GM23248 (cell line): ENCODE results near the gene MMP3. TPM values are rescaled to one million over a fixed set of nuclear protein-coding genes. Genes with fewer than 3 reads are reported as not detected.

Experiments used
- DNase-seq: peaks from one replicate; pipeline ENCODE4 v3.0.0-alpha.2; 2015
- H2AFZ ChIP-seq: fragments of 200-600 bp; sonication (generic); 2 replicates; pipeline ENCODE4 v1.6.1; 2016; ENCODE audit warnings: antibody characterized with exemption
- H3F3A ChIP-seq: fragments of 200-600 bp; sonication (generic); 2 replicates; pipeline ENCODE4 v1.6.1; 2016; ENCODE audit warnings: mild to moderate bottlenecking, antibody characterized with exemption, mixed run types; ENCODE audit not compliant: insufficient read depth
- H3K27ac ChIP-seq: fragments of 200-600 bp; sonication (generic); 2 replicates; pipeline ENCODE4 v1.5.1; 2016; ENCODE audit warnings: mild to moderate bottlenecking
- H3K27me3 ChIP-seq: fragments of 200-600 bp; sonication (generic); replicated peaks from 2 replicates; pipeline ENCODE4 v1.6.1; 2016; ENCODE audit warnings: mild to moderate bottlenecking; ENCODE audit not compliant: insufficient read depth
- H3K36me3 ChIP-seq: fragments of 200-600 bp; sonication (generic); 2 replicates; pipeline ENCODE4 v1.6.1; 2016; ENCODE audit warnings: low read depth, mild to moderate bottlenecking
- H3K4me1 ChIP-seq: fragments of 200-600 bp; sonication (generic); 2 replicates; pipeline ENCODE4 v1.6.1; 2016; ENCODE audit warnings: mild to moderate bottlenecking; ENCODE audit not compliant: insufficient read depth
- H3K4me2 ChIP-seq: fragments of 200-600 bp; sonication (generic); one replicate; pipeline ENCODE4 v1.6.1; 2016; ENCODE audit warnings: mild to moderate bottlenecking; ENCODE audit not compliant: unreplicated experiment
- H3K4me3 ChIP-seq: fragments of 200-600 bp; sonication (generic); 2 replicates; pipeline ENCODE4 v1.5.1; 2016; ENCODE audit warnings: mild to moderate bottlenecking
- H3K79me2 ChIP-seq: fragments of 200-600 bp; sonication (generic); 2 replicates; pipeline ENCODE4 v1.6.1; 2016; ENCODE audit warnings: mild to moderate bottlenecking; ENCODE audit not compliant: insufficient read depth
- H3K9ac ChIP-seq: fragments of 200-600 bp; sonication (generic); 2 replicates; pipeline ENCODE4 v1.6.1; 2016; ENCODE audit warnings: mild to moderate bottlenecking
- H3K9me2 ChIP-seq: fragments of 200-600 bp; sonication (generic); 2 replicates; pipeline ENCODE4 v1.6.1; 2016; ENCODE audit warnings: mixed run types, mild to moderate bottlenecking, moderate library complexity; ENCODE audit not compliant: insufficient read depth
- H3K9me3 ChIP-seq: fragments of 200-600 bp; sonication (generic); one replicate; pipeline ENCODE4 v1.6.1; 2017; ENCODE audit warnings: low read depth
- H4K20me1 ChIP-seq: fragments of 200-600 bp; sonication (generic); 2 replicates; pipeline ENCODE4 v1.6.0; 2016; ENCODE audit not compliant: insufficient read depth
- EZH2 ChIP-seq: fragments of 200-600 bp; sonication (generic); IDR thresholded peaks from 2 replicates; pipeline ENCODE4 v1.6.1; 2018; ENCODE audit warnings: antibody characterized with exemption, mild to moderate bottlenecking; ENCODE audit not compliant: insufficient read depth, poor library complexity, severe bottlenecking
- EZH2phosphoT487 ChIP-seq: fragments of 200-600 bp; sonication (generic); IDR thresholded peaks from 2 replicates; pipeline ENCODE4 v1.6.1; 2018; ENCODE audit warnings: antibody characterized with exemption, moderate library complexity, mild to moderate bottlenecking, low read depth; ENCODE audit not compliant: insufficient read depth
- WGBS, 2 experiments: methylation state at CpG; one replicate each; pipeline ENCODE4 v1.1.6; 2015 to 2017; ENCODE audit warnings: low lambda C conversion rate in 2 of 2, low coverage in 1 of 2; ENCODE audit errors: missing lambda C conversion rate in 2 of 2; 5-methylcytosine and 5-hydroxymethylcytosine counted together
- in situ Hi-C: fragments of 300-500 bp; cut with MboI; formaldehyde crosslinking; loops from 2 replicates; pipeline ENCODE4 v1.15.0; 2020
- polyA plus RNA-seq: library from polyadenylated mRNA; unstranded; fragments of >200 nt; fragmentation: Nextera tagmentation; extraction: Ambion mirVana; gene quantifications from 2 replicates; pipeline ENCODE4 v1.2.1, GENCODE V29; 2016
- total RNA-seq: library from RNA; depleted of rRNA; stranded (reverse); fragments of >200 nt; shearing (Covaris generic); gene quantifications from 2 replicates; pipeline ENCODE4 v1.2.3, GENCODE V29; 2014; rRNA removed

The MMP3 gene
- total RNA-seq (16.1 and 19.1 TPM in 2 replicates), polyA plus RNA-seq (18.8 and 24.4 TPM in 2 replicates)

GRCh38 chr11:102843489-102843888, at the start of gene MMP3:
MMP3 (minus strand) TSS chr11:102843609; CDS start chr11:102843546, 63 bp downstream.
- H3K9me2 ChIP-seq = no peaks in the 10 kb centered on the region; the same call in 1 of the 2 replicates
- in situ Hi-C loops = no loop called here
- peak within 1 kb of the TSS; percentile 13; the same call in 1 of the 2 replicates for H3K4me3 ChIP-seq
- no peaks in the 10 kb centered on the region for H4K20me1 ChIP-seq
- H3K36me3 ChIP-seq = no peaks in the 10 kb centered on the region
- 3 to 4% methylated on average over 4 of the region's 4 CpGs for WGBS, 2 experiments
- H3K79me2 ChIP-seq = no peaks in the 10 kb centered on the region
- no peaks in the 10 kb centered on the region for H3K27me3 ChIP-seq
- TF ChIP-seq EZH2phosphoT487 (no peak), EZH2 (no peak)
- H3K27ac ChIP-seq = peak within 1 kb of the TSS; percentile 35
- H3K4me2 ChIP-seq = peak within 1 kb of the TSS; percentile 74
- H2AFZ ChIP-seq = no peak within 1 kb of the TSS; the same call in 1 of the 2 replicates
- peaks cover 18% of the 10 kb centered on the region for H3F3A ChIP-seq
- no peak within 1 kb of the TSS for H3K9ac ChIP-seq
- no peaks in the 10 kb centered on the region for H3K9me3 ChIP-seq
- H3K4me1 ChIP-seq = peaks cover 16% of the 10 kb centered on the region
- peak; percentile 75 for DNase-seq

DNA sequence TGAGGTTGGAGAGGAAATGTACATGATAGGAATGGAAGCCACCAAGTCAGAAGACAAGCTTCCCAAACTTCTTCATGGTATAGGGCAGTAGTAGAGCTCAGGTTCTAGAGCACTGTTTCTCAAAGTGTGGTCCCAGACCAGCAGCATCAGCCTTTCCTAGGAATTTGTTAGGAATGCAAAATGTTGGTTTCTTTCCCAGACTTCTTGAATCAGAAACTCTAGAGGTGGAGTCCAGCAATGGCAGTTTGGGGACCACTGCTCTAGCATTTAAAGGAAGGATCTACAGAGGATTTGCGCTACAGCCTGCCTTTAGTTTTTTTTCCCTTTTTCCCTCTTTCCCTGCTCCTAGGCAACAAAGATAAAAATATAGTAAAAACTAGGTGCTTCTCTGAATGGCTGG, 48.3 kb upstream of the MMP3 start:
- H3K9me3 ChIP-seq = no peaks in the 10 kb centered on the region
- H3K9ac ChIP-seq = no peak overlapping the region
- no peaks in the 10 kb centered on the region for H3K9me2 ChIP-seq
- H3K79me2 ChIP-seq = no peaks in the 10 kb centered on the region
- no peak overlapping the region for H2AFZ ChIP-seq
- no peaks in the 10 kb centered on the region for H3K4me1 ChIP-seq
- H3K4me3 ChIP-seq = no peak overlapping the region
- in situ Hi-C loops = no loop called here
- no peak overlapping the region for H3K4me2 ChIP-seq
- H3K27ac ChIP-seq = no peak overlapping the region
- WGBS, 2 experiments = 95 to 100% methylated on average over 1 of the region's 1 CpG
- DNase-seq = peak; percentile 49
- no peaks in the 10 kb centered on the region for H3K27me3 ChIP-seq
- H3F3A ChIP-seq = no peaks in the 10 kb centered on the region
- H4K20me1 ChIP-seq = no peaks in the 10 kb centered on the region
- H3K36me3 ChIP-seq = no peaks in the 10 kb centered on the region
- TF ChIP-seq EZH2phosphoT487 (no peak), EZH2 (no peak)

DNA sequence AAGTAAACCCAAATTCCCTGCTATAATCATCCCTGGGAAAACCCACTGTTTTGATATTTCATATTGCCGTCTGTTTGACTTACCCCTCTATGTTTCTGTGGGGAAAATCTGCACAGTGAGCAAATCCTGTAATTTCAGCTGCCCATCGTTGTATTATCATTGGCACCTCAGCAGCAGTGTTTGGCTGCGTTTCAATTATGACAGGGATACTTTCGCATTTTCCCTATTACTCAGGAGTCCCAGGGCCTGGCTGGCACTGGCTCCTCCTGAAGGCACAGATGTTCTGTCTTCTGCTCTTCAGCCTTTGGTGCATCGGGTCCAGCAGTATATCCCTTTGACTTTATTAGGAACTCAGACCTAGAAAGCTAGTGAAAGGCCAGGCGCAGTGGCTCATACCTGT, 43.6 kb upstream of the MMP3 start:
- DNase-seq = peak; percentile 11

GRCh38 chr11:102883141-102883540, 39.7 kb upstream of the MMP3 start:
- WGBS, 2 experiments = 79 to 81% methylated on average over 3 of the region's 3 CpGs
- Histone ChIP-seq H3K9ac (no peak overlapping the region), H3F3A (peaks cover 20% of the 10 kb centered on the region), H3K4me3 (no peak overlapping the region), H3K4me1 (peaks cover 5% of the 10 kb centered on the region), H3K27ac (peak overlapping the region; percentile 69), H2AFZ (peak overlapping the region; percentile 18; the same call in 1 of the 2 replicates), H3K4me2 (no peak overlapping the region), H3K79me2 (no peaks in the 10 kb centered on the region), H3K36me3 (no peaks in the 10 kb centered on the region), H3K27me3 (no peaks in the 10 kb centered on the region), H3K9me2 (no peaks in the 10 kb centered on the region), H4K20me1 (no peaks in the 10 kb centered on the region), H3K9me3 (no peaks in the 10 kb centered on the region)
- TF ChIP-seq EZH2 (no peak), EZH2phosphoT487 (no peak)
- DNase-seq = peak; percentile 30
- in situ Hi-C loops = no loop called here

More for the DNA sequence above, 43.6 kb upstream of the MMP3 start:
- Histone ChIP-seq H3K9ac (no peak overlapping the region), H3K9me3 (no peaks in the 10 kb centered on the region), H3K9me2 (no peaks in the 10 kb centered on the region), H4K20me1 (no peaks in the 10 kb centered on the region), H3K79me2 (no peaks in the 10 kb centered on the region), H3K27ac (no peak overlapping the region), H3K4me1 (peaks cover 5% of the 10 kb centered on the region), H3K4me2 (no peak overlapping the region), H3F3A (peaks cover 11% of the 10 kb centered on the region), H2AFZ (no peak overlapping the region), H3K4me3 (no peak overlapping the region), H3K36me3 (no peaks in the 10 kb centered on the region), H3K27me3 (no peaks in the 10 kb centered on the region)
- in situ Hi-C loops = no loop called here
- 81 to 87% methylated on average over 6 of the region's 6 CpGs for WGBS, 2 experiments
- no peak for TF ChIP-seq EZH2
- no peak for TF ChIP-seq EZH2phosphoT487
